HL-60 (cell line): ENCODE results near the gene ACSF3.

Source experiments
- DNase-seq, 2 experiments: peaks; one replicate each; pipeline ENCODE4 v3.0.0-alpha.2; 2010 to 2020; ENCODE audit warnings: low read depth in 1 of 2, low spot score in 1 of 2
- H3K27ac ChIP-seq: fragments of 250-450 bp; sonication (Bioruptor Pico); replicated peaks from 2 replicates; pipeline ENCODE4 v1.5.1; 2020; ENCODE audit warnings: mild to moderate bottlenecking, moderate library complexity
- H3K27me3 ChIP-seq: fragments of 250-450 bp; sonication (Bioruptor Pico); 2 replicates; pipeline ENCODE4 v1.5.1; 2021; ENCODE audit warnings: mild to moderate bottlenecking, moderate library complexity; ENCODE audit not compliant: insufficient read depth, poor library complexity, severe bottlenecking
- H3K4me3 ChIP-seq: replicated peaks from 2 replicates; pipeline ENCODE4 v1.5.1; 2011; ENCODE audit warnings: mild to moderate bottlenecking, control low read depth, low read length; ENCODE audit not compliant: insufficient read depth
- GABPA ChIP-seq: IDR thresholded peaks from 2 replicates; pipeline ENCODE4 v1.6.1; 2012; ENCODE audit warnings: low read depth
- POLR2AphosphoS5 ChIP-seq: IDR thresholded peaks from 2 replicates; pipeline ENCODE4 v1.6.1; 2012; ENCODE audit warnings: low read depth
- SPI1 ChIP-seq: IDR thresholded peaks from 2 replicates; pipeline ENCODE4 v1.6.1; 2012; ENCODE audit warnings: low read depth, mild to moderate bottlenecking, borderline replicate concordance
- TF ChIP-seq, protein P1 (sequence below): IDR thresholded peaks from one replicate; pipeline ENCODE4 v1.5.1; 2011; ENCODE audit warnings: low read length, control low read depth, inconsistent platforms; ENCODE audit not compliant: insufficient read depth
- TF ChIP-seq, protein P2 (sequence below): IDR thresholded peaks from 2 replicates; pipeline ENCODE4 v1.6.1; 2012; ENCODE audit warnings: low read depth; ENCODE audit not compliant: insufficient replicate concordance

The ACSF3 gene

DNA sequence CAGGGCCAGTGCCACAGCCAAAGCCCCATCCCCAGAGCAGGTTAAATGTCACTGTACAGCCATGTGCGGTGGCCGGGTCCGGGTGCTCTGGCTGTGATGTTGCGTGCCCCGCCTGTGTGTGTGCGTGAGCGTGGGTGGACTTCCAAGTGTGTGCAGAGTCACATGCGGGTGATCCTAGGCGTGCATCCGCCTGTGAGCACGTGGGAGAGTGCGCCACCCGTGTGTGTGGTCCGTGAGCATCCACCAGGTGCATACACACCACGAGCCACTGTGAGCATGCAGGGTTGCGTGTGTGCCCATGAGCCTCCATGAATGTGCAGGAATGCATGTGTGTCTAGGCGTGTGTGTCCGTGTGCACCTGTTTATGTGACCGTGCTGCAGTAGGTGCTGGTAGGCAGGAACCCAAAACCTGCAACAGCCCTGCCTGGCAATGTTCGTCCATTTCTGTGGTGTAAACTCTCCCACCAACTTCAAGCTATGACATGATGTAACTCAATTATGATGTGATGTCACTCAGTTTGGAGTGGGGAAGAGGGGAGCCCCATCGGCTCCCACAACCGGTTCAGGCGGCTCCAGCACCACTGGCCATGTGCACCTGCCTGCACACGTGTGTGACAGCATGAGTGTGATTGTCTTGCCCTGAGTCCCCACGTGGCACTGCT is 37.6 kb upstream of the ACSF3 start:
- Histone ChIP-seq H3K27me3 (no peaks in the 10 kb centered on the region), H3K27ac (no peak overlapping the region), H3K4me3 (no peak overlapping the region)
- DNase-seq = no peak
- TF ChIP-seq SPI1 = no peak
- TF ChIP-seq, protein P1, sequence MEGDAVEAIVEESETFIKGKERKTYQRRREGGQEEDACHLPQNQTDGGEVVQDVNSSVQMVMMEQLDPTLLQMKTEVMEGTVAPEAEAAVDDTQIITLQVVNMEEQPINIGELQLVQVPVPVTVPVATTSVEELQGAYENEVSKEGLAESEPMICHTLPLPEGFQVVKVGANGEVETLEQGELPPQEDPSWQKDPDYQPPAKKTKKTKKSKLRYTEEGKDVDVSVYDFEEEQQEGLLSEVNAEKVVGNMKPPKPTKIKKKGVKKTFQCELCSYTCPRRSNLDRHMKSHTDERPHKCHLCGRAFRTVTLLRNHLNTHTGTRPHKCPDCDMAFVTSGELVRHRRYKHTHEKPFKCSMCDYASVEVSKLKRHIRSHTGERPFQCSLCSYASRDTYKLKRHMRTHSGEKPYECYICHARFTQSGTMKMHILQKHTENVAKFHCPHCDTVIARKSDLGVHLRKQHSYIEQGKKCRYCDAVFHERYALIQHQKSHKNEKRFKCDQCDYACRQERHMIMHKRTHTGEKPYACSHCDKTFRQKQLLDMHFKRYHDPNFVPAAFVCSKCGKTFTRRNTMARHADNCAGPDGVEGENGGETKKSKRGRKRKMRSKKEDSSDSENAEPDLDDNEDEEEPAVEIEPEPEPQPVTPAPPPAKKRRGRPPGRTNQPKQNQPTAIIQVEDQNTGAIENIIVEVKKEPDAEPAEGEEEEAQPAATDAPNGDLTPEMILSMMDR = no peak
- no peak for TF ChIP-seq POLR2AphosphoS5
- TF ChIP-seq, protein P2, sequence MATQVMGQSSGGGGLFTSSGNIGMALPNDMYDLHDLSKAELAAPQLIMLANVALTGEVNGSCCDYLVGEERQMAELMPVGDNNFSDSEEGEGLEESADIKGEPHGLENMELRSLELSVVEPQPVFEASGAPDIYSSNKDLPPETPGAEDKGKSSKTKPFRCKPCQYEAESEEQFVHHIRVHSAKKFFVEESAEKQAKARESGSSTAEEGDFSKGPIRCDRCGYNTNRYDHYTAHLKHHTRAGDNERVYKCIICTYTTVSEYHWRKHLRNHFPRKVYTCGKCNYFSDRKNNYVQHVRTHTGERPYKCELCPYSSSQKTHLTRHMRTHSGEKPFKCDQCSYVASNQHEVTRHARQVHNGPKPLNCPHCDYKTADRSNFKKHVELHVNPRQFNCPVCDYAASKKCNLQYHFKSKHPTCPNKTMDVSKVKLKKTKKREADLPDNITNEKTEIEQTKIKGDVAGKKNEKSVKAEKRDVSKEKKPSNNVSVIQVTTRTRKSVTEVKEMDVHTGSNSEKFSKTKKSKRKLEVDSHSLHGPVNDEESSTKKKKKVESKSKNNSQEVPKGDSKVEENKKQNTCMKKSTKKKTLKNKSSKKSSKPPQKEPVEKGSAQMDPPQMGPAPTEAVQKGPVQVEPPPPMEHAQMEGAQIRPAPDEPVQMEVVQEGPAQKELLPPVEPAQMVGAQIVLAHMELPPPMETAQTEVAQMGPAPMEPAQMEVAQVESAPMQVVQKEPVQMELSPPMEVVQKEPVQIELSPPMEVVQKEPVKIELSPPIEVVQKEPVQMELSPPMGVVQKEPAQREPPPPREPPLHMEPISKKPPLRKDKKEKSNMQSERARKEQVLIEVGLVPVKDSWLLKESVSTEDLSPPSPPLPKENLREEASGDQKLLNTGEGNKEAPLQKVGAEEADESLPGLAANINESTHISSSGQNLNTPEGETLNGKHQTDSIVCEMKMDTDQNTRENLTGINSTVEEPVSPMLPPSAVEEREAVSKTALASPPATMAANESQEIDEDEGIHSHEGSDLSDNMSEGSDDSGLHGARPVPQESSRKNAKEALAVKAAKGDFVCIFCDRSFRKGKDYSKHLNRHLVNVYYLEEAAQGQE = no peak
- no peak for TF ChIP-seq GABPA

DNA sequence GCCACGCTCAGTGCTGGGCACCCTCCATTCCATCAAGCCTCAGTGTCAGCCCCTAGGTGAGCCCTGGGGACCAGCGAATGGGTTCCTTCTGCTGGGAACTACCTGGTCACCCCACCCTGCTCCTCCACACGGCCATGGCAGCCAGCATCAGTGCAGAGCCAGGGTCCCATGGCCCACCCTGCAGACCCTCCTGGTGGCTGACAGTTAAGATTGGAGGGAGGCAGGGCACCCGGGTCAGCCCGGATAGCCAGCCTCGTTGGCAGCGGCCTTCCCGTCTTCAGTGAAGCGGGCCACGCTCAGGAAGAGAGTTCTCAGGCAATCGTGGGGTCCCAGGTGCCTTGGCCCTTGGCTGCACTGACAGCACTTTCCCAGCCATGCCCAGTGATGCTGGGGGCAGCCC is 37.1 kb upstream of the ACSF3 start:
- no peak for TF ChIP-seq GABPA
- TF ChIP-seq, protein P2 = no peak
- TF ChIP-seq POLR2AphosphoS5 = no peak
- TF ChIP-seq SPI1 = no peak
- TF ChIP-seq, protein P1 = no peak
- H3K27ac ChIP-seq = no peak overlapping the region
- H3K27me3 ChIP-seq = no peaks in the 10 kb centered on the region
- no peak for DNase-seq
- no peak overlapping the region for H3K4me3 ChIP-seq

DNA sequence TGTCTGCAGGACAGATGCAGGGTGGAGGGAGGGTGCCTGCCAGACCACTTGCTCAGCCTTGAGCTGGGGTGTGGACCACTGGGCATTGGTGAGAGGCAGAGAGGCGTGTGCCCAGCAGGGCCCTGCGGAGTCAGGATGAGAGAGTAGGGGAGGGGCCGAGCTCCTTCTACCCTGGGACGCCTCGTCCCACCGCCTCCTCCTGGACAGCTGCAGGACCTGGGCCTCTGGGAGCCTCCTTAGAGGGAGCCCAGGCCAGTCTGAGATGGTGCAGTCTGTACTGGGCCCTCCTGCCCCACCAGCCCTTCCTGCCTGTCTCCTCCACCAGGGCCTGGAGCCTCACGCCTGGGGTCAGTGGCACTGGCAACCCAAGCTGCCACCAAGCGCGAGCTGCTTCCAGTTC is 35.9 kb upstream of the ACSF3 start:
- no peak for TF ChIP-seq GABPA
- TF ChIP-seq, protein P2 = no peak
- TF ChIP-seq SPI1 = no peak
- TF ChIP-seq, protein P1 = no peak
- no peak for TF ChIP-seq POLR2AphosphoS5
- no peak overlapping the region for H3K27ac ChIP-seq
- H3K4me3 ChIP-seq = no peak overlapping the region
- no peaks in the 10 kb centered on the region for H3K27me3 ChIP-seq
- DNase-seq = no peak
